HG02884 (cell line): Measurements from ENCODE around the gene DLG2.

Source experiments
- ATAC-seq: cut with Tn5 transposase; IDR thresholded peaks from one replicate; pipeline ENCODE4 v1.9.1; 2021; ENCODE audit warnings: mild to moderate bottlenecking, moderate library complexity; ENCODE audit not compliant: unreplicated experiment

DLG2 gene

DNA sequence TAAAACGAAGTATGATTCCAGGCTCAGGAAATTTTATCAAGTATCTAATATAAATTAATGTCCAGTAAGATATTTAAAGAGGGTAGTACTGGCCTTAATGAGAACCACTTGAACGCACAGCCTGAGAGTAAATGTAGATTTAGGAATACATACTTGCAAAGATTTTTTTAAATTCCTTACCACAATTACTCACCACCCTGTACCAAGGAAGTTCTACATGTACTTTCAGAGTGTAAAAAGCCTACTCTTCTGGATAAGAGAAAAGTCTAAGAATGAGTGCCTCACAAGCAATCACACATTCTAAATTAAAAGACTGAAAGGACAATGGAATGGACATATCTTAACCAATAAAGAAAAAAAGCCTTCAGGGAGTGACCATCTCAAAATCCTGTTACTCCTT is 697.4 kb downstream of the DLG2 start:
- ATAC-seq, result no peak

DNA sequence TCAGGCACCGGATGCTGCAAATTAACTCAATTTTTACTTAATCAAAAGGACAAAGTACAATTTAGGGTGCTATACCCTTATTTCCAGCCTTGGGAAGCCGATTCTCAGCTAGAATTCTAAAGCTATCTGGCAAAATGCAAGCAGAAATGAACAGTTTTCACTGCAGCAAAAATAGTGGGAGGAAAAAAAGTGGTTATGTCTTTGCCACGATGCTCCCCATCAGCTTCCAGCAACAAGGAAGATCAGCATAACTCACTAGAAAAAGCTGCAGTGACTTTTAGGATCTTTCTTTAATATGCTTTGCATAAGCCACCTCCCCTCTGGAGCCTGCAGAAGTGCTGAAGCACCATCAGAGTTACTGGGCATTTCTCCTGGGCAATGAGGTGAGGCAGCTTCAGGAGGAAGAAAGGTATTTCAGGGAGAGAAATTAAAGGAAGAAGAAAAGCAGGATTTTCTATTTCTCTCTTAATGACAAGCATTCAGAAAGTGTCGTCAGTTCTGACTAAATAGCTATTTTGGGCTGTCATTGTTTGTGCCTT is 702.9 kb downstream of the DLG2 start:
- ATAC-seq, result no peak

DNA sequence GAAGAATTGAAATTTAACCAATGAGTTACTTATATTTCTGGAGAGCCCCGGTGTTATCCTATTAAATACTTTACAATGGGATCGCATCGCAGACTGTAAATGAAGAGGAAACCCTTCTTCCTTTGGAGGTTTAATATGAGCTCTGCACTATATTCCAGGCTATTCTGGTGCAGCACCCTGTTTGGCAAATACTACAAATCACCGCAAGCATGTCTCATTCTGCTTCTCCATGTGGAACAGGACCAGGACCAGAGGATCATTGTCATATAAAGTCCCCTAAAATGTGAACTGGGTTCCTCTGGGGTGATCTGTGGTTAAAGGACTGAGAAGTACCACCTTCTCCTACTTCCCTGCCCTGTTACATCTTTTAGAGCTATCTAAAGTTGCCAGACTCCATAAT is 703.7 kb downstream of the DLG2 start:
- no peak for ATAC-seq

DNA sequence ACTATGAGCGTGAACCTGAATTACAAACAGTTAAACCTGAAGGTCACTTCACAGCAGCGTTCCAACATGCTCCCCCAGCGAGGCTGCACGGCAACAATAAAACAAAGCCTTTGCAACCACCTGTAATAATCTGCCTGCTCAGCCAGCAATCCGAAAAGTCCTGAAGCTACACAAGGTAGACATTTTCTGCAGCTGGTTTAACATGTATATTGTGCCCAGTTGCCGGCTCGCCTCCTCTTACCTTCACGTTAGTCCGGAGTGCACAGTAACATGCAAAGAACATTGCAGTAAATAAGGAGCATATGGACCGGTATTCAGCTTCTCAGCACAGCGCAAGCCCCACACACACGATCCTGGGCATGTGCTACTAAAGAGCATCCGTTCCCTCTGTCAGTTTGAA is 704.3 kb downstream of the DLG2 start:
- ATAC-seq, result no peak

DNA sequence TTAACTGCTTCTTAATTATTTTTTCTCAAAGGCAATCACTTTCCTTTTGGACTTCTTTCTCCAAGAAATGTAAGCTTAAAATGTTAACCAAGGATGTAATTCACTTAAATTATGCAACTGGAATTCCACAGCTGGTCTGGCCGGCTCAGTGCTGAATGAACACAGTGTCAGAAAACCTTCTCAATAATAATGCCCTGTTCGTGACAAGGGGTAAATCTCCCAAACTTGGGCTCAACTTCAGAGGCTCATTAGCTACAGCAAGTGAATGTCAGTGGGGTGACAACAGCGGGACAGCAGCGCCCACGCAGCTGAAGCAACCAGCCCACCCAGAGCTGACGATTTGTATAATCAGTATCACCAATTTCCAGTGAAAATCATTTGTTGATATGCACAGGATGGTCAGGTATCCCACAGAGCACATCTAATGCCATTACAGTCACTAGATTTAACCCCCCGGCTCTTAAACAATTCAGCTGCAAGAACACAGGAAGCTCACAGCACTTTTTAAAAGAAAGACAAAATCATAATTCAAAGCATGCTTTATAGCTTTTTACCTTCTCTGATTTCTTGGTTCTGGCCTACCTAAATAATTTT is 704.8 kb downstream of the DLG2 start:
- no peak for ATAC-seq

DNA sequence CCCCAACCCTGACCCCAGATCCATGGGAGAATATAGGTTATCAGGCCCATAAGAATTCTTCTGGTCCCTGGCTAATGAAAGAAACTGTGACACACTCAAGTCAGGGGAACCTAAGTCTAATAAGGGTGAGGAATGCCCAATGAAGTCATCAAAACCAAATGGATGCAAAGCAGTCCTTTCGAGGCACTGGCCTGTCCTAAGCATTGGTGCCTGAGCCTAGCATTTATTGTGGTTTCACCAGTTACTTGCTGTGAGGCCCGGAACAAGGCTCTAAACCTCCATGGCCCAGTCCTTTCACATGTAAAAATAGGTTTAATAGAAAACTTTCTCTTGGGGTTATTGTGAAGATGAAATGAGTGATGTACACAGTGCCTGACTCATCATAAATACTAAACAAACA is 712.6 kb downstream of the DLG2 start:
- ATAC-seq, result no peak

DNA sequence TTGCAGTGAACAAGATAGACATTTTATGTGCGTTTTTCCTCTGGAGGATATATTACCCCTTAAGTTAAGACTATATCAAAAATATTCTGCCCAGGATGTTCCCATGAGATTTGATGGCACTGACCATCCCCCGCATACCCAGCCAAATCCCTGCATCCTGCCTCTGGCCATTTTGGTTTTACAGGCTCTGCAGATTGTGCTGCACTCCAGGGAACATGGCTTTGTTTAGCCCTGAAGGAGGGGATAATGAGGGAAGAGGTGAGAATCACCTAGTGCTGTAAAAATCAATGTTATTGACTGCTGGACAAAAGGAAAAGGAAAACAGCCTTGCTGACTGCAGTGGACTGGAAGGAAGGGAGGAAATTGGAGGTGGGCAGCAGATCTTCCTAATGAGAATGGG is 717.4 kb downstream of the DLG2 start:
- no peak for ATAC-seq

DNA sequence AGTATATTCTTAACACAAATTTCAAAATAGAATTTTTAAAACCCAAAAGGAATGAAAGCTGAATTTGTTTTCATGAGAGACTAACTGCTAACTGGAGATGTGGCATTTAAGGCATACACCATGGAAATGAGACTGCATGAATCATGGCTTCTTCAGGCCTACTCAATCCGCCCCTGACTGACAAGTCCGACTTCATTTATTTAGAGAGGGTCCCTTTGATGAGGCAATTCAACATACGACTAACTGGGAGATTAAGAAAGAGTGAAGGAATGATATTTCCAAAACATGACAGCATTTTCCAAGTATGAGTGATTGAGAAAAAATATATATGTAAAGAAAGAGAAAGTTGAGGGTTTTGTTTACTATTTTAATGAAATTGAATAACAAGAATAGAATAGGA is 720.1 kb downstream of the DLG2 start:
- ATAC-seq, result no peak

DNA sequence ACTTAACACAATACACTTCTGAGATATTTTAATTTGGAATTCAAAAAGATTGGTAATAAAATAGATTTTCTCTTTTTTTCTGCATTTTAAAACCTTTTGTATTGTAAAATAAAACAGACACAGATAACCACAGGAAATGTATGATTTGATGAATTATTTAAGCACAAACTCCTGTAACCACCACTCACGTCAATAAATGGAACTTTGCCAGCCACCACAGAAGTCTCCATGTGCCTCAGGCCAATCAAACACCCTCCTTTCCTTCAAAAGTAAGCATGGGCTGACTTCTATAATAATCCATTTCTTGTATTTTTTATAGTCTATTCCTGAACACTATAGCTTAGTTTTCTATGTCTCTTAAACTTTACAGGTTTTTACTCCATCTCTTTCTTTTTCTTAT is 721.7 kb downstream of the DLG2 start:
- no peak for ATAC-seq

DNA sequence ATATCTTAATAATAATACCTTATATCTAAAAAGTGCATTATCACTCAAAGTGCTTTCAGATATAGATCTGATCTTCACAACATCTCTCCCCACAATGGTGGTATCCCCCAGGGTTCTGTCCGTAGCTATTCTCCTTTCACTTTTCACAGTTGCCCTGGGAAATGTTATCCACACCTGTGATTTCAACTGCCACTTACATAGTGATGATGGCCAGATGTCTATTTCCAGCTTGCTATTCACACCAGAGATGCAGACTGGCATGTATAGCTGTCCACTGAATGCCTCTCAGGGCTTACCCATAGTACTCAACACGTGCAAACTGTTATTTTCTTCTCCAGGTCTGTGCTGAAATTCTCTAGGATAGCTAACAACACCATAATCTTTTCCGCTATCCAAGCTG is 724.7 kb downstream of the DLG2 start:
- ATAC-seq, result no peak

DNA sequence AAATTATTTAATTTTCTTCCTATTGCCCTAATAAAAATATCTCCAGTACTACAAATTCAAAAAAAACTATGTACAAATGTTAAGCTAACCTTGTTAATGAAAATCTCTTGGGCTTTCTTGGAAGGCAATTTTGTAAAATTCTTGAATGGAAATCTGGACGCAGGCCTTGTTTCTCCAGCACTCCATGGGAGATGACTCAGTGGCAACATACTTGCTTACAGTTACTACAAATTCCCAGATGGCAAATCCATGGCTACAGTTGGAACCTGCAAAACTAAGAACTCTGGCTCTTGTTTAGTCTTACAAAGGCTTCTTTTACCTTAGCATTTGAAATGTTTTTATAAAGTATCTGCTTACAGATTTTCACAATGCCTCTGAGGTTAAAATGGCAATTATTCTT is 725.2 kb downstream of the DLG2 start:
- ATAC-seq, result no peak

DNA sequence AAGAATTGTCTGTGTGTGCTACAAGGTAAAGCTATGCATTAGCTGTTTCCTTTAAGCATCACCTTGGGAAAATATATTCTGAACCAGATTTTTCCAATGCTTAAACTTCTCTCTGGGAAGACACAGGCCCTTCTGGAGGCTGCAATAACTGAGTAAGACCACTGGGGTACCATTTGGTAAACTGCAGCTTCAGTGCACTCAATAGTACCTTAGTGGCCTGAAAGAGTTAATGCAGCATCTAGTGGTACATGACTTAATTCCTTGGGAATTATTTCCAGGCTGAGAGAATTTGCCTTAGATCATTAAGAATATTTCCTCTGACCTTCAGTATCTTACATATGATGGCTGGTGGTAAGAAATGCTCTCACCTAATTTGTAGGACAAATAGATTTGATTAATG is 727.4 kb downstream of the DLG2 start:
- ATAC-seq, result peak; percentile 63

DNA sequence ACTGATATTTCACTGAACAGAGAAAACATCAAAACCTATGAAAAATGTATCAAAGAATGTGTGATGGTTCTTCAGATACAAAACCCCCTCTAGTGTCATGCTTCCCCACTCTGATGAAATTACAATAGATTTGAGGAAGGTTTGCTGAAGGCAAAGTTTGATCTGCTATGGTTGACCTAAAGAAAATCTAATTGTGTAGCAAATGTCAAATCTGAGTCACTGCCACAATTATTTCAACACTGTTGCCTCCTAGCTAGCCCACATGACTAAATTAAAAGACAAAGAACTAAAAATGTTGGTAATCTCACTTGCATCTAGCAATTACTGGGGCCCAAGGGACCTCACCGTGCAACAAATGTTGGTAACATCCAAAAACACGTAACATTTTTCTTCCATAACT is 728.0 kb downstream of the DLG2 start:
- no peak for ATAC-seq

DNA sequence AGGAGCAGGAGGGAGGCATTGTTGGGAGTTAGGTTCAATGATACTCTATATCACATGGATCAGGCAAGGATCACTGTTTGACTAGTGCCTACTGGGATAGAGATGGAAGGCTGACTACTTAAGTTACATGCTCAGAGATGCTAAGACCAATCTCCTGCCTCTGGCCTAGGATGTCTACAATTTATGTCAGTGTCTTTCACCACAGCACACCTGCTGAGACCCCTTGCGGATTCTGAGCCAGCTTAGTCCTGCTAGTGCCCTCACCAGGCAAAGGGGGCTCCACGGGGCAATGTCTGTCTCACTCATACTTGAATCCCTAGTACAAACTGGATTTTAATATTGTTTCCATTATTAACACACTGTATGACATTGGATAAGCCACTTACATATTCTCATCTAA is 732.5 kb downstream of the DLG2 start:
- no peak for ATAC-seq

DNA sequence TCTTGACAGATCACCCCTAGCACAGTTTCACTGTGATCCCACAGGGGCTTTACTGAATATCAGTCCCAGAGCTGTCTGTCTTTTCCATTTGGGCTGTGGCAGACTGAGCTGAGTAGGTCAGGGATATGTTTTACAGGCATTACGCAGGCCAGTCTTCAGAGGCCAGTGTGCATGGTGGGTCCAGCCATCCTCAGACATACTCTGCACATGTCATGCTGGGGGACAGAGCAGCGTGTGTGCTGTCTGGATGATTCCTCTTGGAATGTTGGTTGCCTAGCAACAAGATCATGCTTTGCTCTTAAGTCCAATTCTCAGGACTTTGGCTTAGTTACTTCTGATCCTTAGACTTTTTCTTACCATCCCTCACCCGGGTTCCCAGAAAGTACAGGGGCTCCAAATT is 736.5 kb downstream of the DLG2 start:
- ATAC-seq, result no peak

DNA sequence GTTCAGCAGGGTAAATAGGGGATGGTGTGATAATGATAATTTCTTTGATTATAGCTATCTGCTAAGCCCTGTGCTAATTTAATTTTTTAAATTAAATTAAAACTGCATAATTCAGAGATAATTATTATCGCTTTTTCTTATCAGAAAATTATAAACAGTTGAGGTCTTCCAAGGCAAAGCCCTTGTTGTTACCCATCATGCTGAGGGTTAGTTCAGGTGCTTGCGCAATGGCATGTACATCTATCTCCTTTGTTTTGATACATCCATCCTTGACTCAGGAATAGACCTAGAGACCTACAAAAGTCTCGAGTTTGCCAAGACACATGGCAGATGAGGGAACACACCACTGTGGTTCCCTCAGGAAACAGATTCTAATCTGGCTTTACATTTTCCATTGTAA is 737.6 kb downstream of the DLG2 start:
- no peak for ATAC-seq

DNA sequence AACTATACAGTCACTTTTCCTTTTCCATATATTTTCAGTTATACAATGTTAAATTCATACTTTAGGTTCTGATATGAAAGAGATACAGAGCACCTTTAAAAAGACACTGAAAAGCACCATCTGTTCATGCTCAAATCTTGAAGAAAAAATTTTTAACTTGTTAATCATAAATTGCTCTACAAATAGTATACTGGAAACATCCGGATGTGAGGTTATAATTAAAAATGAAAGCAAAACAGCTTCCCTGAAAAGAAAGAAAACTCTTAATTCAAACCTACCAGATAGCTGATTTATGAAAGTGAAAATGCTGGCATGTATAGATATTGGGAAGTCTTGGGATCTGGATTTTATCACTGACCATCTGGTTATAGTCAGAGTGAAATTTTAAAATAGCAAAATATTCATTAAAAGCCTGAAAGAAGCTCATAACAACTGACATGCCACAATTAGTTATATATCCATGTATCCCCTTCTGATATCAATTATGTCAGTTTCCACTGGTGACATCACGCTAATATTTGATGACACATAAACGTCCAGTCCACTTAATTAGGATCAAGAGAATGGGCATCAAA is 740.0 kb downstream of the DLG2 start:
- no peak for ATAC-seq

DNA sequence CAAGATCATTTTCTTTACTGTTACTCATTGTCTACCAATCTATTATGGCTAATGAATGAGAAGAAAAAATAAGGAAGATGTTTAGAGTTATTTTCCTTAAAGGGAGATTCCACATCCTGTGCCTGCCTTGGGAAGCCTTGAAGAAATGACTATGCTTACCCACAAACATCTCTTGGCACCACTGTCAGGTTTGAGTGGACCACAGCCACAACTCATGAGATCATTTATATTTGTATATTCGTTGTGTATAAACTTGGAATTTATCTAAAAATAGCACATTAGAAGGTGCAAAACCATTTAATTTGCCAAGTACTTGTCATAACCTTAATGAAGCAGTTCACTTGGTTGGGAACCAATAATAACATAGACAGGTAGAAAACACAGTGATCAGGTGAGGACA is 740.8 kb downstream of the DLG2 start:
- no peak for ATAC-seq

DNA sequence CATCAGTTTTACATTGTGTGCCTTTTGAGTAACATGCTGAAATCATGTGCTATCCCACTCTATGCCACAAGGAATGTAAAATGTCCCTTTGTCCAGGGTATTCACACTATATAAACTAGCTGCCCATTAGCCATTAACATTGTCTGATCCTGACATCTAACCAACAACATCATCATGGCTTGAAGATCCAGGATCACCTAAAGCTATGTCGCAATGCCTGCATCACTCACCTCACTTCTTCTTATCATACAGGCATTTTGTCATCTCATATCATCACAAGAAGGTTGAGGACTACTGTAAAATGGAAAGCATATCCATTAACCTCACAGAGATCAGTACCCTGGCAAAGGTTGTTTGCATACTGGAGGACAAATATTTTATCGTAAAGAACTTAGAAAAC is 742.3 kb downstream of the DLG2 start:
- no peak for ATAC-seq

DNA sequence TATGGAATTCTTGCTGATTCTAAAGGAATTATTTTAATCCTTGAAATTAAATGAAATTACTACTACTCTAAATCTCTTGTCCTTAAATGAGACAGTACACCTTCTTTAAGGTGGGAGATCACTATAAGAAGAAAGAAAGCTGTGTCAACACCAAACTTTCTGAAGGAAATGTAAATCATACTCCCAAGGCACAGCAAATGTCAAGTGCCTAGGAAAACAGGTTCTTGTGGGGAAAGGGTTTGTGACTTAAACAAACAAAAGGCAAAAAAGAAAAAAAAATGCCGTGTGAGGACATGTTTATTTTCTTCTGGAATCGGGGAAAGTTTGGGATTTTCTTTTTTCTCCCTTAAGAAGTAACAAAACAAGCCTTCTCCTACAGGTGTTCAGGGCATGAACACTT is 745.1 kb downstream of the DLG2 start:
- no peak for ATAC-seq

DNA sequence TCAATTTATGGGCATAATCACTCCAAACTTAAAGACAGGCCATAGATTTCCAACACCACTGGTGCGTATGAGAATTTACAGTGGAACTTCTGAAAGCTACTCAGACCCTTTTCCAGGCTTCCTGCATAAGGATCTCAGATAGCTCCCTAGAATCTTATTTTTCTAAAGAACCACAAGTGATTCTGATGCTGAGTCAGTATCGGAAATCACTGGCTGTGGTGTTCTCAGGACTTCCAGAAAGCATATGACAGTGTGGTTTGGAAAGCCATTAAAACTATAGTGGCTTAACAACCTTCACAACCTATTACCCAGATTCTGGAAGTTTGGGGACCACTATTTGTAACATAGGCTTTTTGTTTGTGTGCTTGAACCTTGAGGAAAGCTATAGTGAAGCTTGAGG is 756.0 kb downstream of the DLG2 start:
- ATAC-seq, result no peak

DNA sequence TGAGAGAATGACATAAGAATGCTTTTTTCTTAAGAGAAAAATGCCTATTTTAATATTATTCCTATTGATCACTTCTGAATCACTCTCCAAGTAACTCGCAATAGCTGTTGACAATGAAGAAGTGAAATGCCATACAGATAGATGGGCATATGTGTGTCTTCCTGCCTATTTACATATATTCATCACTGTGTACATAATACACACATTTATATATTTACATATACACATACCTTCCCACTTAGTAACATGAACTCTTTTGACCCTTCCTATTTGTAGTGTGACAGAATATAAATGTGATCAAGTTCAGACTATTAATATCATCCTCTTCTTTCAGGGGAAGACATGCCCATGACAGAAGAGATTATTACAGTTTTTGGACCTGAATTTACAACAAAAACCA is 756.7 kb downstream of the DLG2 start:
- no peak for ATAC-seq

DNA sequence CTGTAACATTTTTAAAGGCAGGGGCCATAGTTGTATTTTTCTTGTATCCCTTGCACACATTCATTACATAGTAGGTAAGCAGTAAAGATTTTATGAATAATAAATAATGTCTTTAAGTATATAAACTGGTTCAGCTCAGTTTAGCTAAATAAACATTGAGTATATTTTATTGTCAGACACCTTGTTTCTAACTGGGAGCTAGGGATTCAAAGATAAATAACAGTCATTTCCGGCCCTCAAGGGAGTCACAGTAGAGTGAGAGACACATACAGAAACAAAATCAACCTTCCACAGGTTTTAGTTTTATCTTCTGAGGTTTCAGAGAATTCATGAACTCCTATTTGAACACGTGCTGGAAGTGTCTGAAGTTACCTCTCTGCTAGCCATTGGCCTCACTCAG is 760.2 kb downstream of the DLG2 start:
- no peak for ATAC-seq
